Measurements from ENCODE around the gene LELP1.
"Not testable (repeated sequence)": the region's sequence is repeated elsewhere in the genome, so short reads cannot be mapped to it uniquely, and the experiment has no call there.

- peak in 3 of 5 experiments; percentile 15 to 39 (median 34) for TF ChIP-seq CTCF (IDR thresholded peaks at IDR 0.05)
- not testable (repeated sequence) for TF ChIP-seq POLR2AphosphoS5 (IDR thresholded peaks at IDR 0.05); POLR2A (IDR thresholded peaks at IDR 0.05); EP300 (IDR thresholded peaks at IDR 0.05; ENCODE audit: low read depth)
Measured at GRCh38 chr1:153229076-153229829, 26.0 kb downstream of the LELP1 start.

All from transverse colon (tissue), 4 donors.